Hepatocyte (in vitro differentiated cells): ENCODE measurements around the gene CRK.

Experiments
- CTCF ChIP-seq: fragments of 200-600 bp; sonication (generic); IDR thresholded peaks from 2 replicates; pipeline ENCODE4 v1.5.1; 2016; ENCODE audit warnings: antibody characterized with exemption, mild to moderate bottlenecking; ENCODE audit not compliant: poor library complexity
- EZH2 ChIP-seq: fragments of 200-600 bp; sonication (generic); IDR thresholded peaks from 2 replicates; pipeline ENCODE4 v1.6.1; 2016; ENCODE audit warnings: antibody characterized with exemption, mild to moderate bottlenecking, borderline replicate concordance
- EZH2phosphoT487 ChIP-seq: fragments of 200-600 bp; sonication (generic); IDR thresholded peaks from one replicate; pipeline ENCODE4 v1.6.1; 2018; ENCODE audit warnings: antibody characterized with exemption, mild to moderate bottlenecking, low read depth, moderate library complexity; ENCODE audit not compliant: unreplicated experiment, severe bottlenecking

- TF ChIP-seq CTCF = no peak
- no peak for TF ChIP-seq EZH2phosphoT487
- TF ChIP-seq EZH2 = no peak
Measured at GRCh38 chr17:1438593-1439083, 17.4 kb downstream of the CRK start.
